Hindlimb muscle (tissue), 1 donor: ENCODE measurements around the gene TGFB3. TPM values are rescaled to one million over a fixed set of nuclear protein-coding genes. Genes with fewer than 3 reads are reported as not detected.
"Not testable (repeated sequence)": the region's sequence is repeated elsewhere in the genome, so short reads cannot be mapped to it uniquely, and the experiment has no call there.

Experiments
- DNase-seq: peaks from one replicate; pipeline ENCODE4 v3.0.0-alpha.2; 2013
- polyA plus RNA-seq: library from polyadenylated mRNA; unstranded; fragments of 120-200 nt; gene quantifications from one replicate; pipeline ENCODE4 v1.2.1, GENCODE V29; 2013; ENCODE audit not compliant: insufficient read length

Gene TGFB3
- 86.8 TPM for polyA plus RNA-seq

DNA sequence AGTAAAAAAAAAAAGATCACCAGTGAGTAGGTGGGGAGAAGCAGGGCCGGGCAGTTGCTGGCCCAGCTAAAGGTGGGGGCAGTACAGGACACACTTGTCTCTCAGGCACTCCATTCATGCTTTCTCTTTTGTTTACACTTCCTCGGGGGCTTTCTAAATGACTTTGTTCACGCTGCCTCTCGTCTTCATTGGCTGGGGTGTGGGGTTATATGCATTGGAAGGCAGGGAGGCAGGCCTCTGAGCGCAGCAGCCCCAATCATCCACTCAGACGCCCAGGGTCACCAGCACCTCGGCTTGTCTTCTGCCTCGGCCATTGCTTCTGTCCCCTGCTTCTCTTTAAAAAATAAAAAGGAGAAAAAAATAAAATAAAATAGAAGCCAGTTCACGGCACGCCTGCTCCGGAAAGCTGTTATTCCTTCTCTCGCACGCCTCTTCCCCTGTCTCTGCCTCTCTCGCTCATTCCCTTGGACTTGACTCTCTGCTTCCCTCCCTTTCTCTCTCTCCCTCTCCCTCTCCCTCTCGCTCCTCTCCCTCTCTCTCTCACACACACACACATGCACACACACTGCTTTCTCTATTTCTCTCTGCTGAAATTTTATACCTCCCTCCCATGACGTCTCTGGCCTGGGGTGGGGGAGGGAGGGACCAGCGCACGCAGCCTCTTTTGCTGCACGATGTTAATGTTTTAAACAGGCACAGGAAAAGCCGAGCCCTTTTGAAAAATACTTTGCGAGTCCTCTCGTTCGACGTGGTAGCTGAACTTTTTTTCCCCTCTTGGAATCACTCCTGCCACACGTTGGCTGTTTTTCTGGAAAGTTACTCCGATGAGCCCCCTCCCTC is at the start of gene TGFB3:
TGFB3 (minus strand) TSS at position 570 of the 840 bp plus-strand sequence. CDS start 1,102 bp downstream, outside the sequence.
- DNase-seq: peak; percentile 98

DNA sequence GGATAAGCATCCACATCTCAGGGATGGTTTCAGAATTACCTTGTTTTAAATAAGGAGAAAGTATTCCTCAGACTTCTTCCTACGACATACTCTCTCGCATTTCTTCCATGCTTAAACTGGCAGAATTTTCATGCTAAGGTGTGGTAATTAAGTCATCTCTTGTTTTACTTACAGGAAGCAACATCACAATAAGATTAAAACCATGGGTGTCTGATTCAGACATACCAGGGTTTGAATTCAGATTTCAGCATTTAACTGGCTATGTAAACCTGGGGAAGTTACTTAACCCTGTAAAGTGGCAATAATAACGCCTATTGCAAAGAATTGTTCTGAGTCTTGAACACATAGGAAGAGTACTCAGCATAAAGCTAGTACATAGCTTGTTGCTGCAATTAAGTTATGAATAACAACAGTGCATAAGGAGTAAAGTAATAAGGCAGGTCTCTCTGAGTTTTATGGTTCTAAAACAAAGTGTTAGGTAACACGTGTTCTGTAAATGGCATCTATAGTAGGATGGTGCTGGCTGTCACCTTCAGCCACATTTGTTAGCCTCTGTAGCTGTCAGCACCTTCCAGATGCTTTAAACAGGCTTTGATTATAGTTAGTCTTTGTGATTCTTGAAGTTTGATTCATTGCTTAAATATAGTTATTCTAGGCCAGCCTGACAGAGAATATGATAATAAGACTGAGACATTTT is 42.6 kb upstream of the TGFB3 start:
- no peak for DNase-seq

DNA sequence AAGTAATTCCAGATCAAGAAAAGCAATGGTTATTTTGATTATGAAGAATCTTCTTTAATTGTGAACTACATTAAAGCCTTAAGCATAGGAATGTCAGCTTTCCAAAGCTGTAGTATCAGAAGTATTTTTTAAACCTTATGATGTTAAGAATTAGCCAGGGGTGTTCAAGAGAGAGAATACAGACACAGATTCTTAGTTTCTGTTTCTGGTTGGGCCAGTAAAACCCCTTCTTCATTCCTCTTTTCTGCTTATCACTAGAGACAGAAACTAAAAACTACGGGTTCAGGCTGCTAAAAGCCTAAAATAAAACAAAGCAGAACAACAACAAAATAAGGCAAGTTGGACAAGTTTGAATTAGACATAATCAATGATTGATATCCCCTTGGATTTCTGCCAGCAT is 42.0 kb upstream of the TGFB3 start:
- DNase-seq: no peak

DNA sequence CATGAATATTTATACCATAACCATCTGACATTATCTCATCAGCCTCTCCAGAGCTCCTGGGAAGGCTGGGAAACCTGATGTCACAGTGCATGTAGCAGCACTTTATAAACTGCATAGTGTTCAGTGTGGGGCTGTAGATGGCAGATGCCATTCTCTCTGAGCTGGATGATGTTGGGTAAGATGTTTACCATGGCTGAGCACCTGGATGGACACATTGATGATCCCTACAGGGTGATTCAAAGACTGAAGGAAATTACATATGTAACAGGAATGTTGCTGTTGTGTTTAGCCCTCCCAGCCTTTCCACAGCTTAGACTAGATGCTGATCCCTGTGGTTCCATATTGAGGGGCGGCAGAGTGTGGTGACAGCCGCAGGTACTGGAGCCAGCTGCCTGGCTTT is 41.2 kb upstream of the TGFB3 start:
- no peak for DNase-seq

DNA sequence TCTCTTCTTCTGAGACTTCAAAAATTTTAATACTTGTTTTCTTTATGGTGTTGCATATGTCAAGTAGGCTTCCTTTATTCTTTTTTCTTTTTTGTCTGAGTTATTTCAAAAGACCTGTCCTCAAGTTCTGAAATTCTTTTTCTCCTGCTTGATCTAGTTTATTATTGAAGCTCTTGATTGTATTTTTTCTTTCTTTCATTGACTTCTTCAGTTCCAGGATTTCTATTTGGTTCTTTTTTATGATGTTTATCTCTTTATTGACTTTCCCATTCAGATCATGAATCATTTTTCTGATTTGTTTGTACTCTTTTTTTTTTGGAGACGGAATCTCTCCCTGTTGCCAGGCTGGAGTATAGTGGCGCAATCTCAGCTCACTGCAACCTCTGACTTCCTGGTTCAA is 37.9 kb upstream of the TGFB3 start:
- no peak for DNase-seq

DNA sequence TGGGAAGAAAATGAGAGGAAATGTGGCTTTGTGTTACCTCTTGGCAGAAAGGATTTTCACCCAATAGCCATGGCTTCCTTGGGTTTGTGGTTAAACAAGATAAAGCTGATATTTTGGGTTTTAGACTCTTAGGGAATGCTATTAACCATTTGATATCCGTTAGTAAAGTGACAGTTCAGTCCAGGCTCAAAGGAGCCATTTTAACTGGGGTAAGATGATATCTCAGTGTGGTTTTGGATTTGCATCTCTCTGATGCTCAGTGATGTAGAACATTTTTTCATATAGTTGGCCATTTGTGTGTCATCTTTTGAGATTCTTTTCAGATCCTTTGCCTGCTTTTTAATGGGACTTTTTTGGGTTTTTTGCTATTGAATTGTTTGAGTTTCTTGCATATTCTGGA is 33.9 kb upstream of the TGFB3 start:
- DNase-seq: no peak

DNA sequence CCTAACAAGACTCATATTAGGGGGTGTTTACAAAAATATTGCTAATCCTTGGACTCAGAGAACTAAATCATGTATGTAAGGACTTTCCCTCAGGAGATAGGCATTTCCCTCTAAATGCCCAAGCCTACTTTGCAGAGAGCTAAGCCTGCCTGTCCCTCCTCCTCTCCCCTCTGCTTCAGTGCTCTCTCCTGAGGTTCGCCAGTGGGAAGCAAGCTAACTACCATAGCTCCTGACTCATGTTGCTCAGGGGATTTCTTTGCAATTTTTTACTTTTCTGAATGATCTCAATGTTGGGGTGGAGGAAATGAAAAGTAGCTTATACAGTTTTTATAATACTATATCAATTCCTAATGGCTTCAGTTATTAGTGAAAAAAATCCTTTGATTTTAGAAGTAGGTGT is 33.4 kb upstream of the TGFB3 start:
- no peak for DNase-seq

DNA sequence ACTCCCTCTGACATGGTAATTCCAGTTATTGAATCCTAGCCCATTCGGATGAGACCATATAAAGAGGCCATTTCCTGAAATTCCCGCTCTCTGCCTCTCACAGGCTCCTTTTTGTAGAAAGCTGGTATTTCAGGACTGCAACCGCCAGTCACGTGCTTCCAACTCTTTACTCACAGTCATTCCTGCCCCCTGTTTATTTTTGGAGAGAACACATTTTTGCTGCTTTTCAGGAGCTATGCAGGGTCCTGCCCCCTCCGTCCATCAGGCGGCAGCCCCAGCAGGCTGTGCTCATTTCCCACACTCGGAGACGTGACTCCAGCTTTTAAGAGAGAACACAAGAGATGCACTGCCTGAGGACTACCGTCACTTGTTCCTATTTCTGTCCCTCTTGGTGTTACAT is 30.6 kb upstream of the TGFB3 start:
- peak; percentile 49 for DNase-seq

DNA sequence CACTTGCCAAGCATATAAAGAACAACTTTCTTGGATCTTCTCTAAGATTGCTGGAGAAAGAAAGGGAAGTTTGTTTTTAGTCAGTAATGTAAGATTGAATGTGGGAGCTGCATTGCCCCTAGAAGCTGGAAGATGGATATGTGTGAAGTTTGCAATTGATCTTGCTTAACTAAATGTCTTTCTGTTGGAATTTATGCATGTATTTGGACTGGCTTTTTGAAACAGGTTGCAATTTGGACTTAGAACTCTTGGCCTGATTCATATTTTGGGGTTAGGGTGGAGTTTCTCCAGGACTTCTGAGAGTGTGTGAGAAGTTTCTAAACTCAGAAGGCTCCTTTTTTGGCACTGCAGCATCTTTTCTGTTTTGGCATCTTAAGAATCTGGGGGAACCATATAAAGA is 30.1 kb upstream of the TGFB3 start:
- no peak for DNase-seq

DNA sequence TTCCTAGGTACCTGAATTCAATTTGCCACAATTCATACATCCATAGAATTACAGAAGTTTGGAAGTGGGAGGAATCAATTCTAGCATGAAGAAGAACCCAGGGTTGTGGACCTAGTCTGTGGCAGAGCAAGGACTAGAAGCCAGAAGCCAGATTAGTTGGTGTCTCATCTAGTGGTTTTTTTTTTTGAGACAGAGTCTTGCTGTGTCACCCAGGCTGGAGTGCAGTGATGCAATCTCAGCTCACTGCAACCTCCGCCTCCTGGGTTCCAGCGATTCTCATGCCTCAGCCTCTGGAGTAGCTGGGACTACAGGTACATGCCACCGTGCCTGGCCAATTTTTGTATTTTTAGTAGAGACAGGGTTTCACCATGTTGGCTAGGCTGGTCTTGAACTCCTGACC is 27.8 kb upstream of the TGFB3 start:
- DNase-seq: not testable (repeated sequence)

DNA sequence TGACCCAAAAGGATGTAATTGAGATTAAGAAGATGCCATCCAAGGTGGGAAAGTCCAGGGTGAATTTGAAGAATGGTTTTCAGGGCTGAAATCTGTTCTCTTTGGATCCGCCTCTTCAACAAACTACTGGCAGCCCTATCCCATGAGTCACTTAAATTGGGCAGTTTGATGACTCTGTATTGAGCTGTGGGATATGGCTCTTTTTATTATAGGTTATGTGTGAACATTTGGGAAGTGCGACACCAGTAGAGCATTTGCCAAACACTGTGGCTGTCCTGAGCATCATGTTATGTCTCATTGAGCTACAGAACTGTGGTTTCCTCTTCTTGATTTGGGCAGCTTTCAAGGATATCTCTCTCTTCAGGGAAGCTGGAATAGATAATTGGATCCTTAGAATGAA is 26.1 kb upstream of the TGFB3 start:
- no peak for DNase-seq

DNA sequence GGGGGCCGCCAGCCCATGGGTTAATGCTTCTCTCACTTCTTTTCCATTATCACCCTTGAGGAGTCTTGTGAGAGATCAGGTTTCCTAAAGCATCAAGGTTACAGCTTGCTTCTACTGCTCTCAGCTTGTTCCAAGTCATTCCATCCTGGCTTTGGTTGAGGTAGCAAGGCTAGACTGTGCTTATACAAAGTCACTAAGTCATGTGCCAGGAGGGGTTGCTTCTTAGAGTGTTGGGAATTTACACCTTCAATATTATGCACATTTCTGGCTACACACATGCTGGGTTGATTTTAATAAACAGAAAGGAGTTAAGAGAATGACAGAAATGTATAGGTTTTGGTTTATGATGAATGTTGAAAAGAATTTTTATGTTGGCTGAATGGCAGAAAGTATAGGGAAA is 25.6 kb upstream of the TGFB3 start:
- no peak for DNase-seq

DNA sequence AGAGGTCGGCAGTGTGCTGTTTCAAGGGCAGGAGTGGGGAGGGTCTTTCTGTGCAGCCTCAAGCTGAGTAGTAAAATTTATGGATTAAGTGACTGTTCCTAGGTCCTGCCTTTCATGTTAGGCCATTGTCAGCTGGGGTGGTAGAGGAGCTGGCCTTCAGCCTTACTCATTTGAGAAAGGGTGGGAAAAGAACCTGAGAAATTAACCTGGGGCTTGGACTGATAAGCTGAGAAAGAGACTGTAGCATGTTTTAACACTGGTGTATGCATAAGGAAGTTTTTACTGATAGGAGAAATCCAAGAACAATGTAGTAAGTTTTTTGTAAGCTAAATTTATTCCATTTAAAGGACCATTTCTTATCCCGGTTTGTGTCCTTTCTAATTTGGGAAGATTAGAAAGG is 24.5 kb upstream of the TGFB3 start:
- no peak for DNase-seq

DNA sequence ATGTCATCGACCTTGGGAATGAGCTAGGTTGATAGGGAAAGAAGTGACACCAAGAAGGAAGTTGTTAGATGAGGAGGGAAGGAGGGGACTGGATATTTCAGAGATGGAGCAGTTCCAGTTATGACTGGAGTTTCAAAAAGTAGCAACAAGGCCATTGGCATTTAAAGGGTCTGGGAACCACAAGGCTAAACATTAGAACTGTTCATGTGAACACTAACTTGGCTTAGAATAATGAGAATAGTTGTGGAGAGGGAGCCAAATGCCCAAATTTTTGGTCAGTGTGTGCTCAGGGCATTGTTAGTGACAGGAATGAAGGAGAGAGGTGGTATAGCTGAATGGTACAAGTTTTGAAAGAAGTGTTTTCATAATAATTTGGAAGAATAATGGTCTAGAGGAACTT is 20.6 kb upstream of the TGFB3 start:
- DNase-seq: no peak

DNA sequence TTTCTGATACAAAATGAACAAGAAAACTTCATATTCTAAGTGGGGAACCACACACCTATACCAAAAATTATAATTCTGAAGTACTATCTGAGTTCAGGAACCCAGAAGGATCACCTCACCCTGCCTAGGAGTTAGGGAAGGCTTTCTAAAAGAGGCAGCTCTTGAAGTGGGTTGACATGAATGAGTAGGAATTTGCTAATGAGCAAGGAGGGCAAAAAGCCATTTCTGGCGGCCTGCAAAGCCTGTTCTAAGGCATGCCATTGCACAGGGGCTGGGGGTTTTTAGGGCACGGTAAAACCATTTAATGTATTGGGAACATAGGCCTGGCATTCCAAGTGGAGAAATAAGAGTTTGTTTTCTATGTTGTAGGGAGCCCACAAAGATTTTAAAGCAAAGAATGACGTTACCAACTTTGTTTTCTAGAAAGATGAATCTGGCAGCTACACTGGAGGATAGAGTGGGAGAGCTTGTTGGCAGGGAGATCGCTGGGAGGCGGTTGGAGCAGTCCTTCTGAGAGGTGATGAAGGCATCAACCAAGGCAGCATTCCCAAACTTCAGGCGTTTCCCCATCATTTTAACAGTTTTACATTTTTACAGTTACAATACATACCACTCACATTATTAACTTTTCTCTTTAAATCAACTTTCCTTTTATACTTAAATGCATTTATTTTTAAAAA is 17.9 kb upstream of the TGFB3 start:
- DNase-seq: no peak

DNA sequence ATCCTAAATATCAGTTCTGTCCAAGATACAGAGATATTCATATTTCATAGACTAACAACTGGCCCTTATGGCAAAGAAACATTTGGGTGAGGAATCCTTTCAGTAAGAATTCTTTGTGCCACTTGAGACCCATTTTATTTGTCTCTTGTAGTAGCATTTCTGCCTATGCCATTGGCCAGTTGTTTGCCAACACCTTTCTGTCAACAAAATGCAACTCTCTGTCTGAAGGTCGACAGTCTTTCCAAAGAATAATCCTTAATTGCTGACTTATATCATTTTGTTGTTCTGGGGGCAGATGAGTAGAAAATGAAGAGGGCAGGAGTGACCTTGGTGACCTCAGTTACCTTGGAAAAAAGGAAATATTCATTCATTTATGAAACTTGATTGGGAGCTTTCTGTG is 14.7 kb upstream of the TGFB3 start:
- DNase-seq: no peak

DNA sequence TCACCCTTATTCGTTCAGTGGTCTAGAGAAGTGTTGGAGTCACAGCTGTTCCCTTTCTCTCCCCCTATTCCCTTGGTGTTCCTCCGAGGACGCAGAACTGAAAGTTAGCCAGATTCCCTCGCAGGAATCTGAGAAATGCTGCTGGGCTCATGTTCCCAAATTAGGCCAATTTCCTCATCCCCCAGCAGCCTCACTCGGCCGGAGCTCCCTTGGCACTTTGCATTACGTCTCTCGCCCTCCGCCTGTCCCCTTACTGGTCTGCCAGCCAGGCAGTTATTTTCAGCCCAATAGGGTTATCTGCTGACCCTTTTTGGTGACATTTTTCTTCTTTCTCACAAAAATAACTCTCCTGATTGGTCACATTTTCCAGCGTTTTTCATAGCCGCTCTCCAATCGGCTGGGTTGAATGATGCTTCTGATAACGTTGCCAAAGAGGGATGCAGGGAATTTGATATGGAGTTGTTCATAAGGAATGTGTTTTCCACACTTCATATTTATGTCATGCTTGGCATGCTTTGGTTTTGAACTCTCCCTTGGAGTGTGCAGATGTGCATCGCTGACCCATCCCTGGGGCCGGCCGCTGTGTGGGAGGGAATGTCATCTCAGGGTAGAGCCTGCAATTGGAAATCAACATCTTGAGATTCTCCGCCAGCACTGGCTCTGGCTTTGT is 13.7 kb upstream of the TGFB3 start:
- peak; percentile 48 for DNase-seq

DNA sequence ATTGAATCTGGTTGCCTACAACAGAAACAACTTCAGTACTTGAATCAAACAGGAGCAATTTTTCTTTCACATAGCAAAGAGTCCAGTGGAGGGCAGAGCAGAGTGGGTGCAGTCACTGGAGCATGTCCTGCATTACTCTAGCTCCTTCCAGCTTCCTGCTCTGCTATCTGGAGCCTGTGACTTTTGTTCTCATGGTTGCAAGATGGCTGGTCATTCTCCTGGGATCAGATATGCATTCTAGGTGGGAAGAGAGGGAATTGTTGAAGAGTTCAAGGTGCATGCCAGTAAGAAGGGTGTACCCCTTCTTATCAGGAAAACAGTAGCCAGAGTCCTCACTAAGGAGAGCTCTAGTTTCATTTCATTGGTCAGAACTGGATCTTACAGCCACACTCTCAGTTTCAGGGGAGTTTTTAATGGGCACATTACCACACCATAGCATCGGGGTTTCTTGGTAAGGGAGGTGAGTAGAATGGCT is 11.8 kb upstream of the TGFB3 start:
- no peak for DNase-seq

DNA sequence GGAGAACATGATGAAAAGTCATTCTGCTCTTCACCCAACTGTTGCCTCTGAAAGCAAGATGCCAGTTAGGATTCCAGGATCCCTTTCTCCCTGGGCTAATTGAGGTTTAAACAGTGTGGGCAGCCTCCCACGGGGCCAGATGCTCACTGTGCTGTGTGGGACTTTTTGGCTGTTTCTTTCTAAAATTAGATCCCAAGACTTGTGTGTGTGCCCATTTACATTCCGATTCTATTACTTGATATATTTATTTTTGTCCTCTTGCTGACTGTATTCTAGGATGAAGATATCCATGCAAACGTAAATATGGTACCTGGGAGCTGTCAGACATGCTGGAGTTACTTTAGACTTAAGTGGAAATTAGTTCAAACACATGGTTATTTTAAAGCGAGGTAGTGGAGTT is 10.0 kb upstream of the TGFB3 start:
- DNase-seq: no peak

DNA sequence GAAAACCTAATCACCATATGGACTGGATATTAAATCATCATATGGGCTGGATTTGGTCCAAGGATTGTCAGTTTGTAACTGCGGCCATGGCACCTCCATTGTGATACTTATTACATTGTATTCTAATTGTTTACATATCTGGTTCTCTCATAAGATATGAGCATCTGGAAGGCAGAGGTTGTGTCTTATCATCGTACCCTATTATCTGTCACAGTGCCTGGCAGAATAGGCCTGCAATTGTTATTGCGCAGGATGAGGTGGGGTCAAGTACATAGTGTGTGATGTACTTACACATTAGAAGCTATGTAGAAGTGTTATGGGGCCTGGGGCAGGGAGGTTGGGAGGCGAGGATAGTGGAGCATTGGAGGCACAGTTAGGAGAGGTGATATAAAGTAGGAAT is 8.5 kb upstream of the TGFB3 start:
- no peak for DNase-seq

DNA sequence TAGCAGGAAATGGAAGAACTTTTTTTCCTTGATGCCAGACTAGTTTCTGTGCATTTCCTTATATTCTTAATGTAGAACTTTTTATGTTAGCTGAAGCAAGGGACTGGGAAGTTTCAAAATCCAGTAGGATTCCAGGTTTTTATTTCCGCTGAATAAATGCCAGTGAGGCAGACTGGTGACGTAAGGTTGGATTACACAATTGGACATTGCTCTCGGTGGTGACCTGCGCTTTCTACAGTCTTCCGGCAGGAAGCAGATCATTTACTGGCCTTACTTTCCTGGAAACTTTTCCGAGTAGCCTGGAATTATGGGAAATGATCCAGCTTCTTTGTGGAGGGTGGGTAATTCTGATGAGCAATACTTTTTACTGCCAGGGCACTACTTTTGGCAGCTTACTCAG is 7.3 kb upstream of the TGFB3 start:
- peak; percentile 71 for DNase-seq

DNA sequence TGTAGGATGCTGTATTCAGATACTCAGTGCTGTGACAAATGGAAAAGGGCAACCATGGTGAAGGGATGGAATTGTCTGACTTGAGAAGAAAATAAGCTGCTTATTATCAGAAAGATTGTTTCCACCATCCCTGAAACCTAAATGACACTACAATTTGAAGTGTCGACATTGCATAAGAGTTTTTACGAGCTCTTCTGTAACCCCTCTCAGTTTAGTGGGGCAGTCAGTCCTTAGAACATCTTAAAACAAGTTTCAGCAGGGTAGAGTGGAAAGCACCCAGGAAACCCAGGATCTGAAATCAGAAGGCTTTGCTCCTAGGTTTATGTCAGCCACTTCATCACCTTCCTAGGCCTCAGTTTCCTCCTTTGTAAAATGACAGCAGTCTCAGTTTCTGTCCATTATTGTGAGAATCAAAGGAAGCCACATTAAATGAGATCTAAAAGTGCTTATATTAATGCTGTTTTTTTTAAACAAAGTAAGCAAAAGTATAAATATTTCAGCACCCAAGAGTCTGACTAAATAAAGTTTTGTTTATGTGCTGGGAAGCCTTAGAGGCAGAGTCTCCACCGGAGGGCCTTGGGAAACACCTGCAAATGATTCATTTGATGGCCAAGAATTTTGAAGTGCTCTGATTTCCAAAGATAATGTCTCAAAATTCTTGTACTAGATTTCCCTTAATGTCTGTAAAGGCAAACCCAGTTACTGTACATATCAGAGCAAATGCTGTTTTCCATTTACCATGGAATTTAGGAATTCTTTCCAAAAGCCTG is 5.6 kb upstream of the TGFB3 start:
- no peak for DNase-seq
